GM10266 (cell line): ENCODE results near the gene HPN.

Experiments used
- DNase-seq: peaks from one replicate; pipeline ENCODE4 v3.0.0; 2012; ENCODE audit errors: extremely low spot score
- CTCF ChIP-seq: IDR thresholded peaks from 2 replicates; pipeline ENCODE4 v1.5.1; 2012; ENCODE audit warnings: mild to moderate bottlenecking, low read depth; ENCODE audit not compliant: control insufficient read depth, insufficient read depth; ENCODE audit errors: missing control alignments

Gene HPN

GRCh38 chr19:35031072-35031881, 10.2 kb upstream of the HPN start:
- TF ChIP-seq CTCF: no peak
- DNase-seq: no peak

- TF ChIP-seq CTCF: no peak
- DNase-seq: no peak
These were observed 9.1 kb upstream of the HPN start for GRCh38 chr19:35032356-35032865.

GRCh38 chr19:35033067-35034004, 8.2 kb upstream of the HPN start:
- DNase-seq: no peak
- TF ChIP-seq CTCF: no peak

- no peak for TF ChIP-seq CTCF
- DNase-seq: no peak
These were observed 7.5 kb upstream of the HPN start for GRCh38 chr19:35034005-35034502.

GRCh38 chr19:35034588-35035382, 6.7 kb upstream of the HPN start:
- TF ChIP-seq CTCF: no peak
- DNase-seq: no peak

- DNase-seq: peak; percentile 75
- no peak for TF ChIP-seq CTCF
These were observed 3.6 kb upstream of the HPN start for GRCh38 chr19:35037716-35038622.
